GM12801 (cell line): ENCODE data around the gene FNBP1.

ENCODE experiments used
- CTCF ChIP-seq: IDR thresholded peaks from one replicate; pipeline ENCODE4 v1.5.1; 2011; ENCODE audit warnings: control low read depth; ENCODE audit not compliant: insufficient read length; ENCODE audit errors: extremely low read depth

FNBP1 gene

GRCh38 chr9:129884220-129885017 lies 158.6 kb downstream of the FNBP1 start:
- TF ChIP-seq CTCF: no peak

- TF ChIP-seq CTCF: no peak
Observed at GRCh38 chr9:129881547-129882324, 161.3 kb downstream of the FNBP1 start.

GRCh38 chr9:129880654-129881546 lies 162.1 kb downstream of the FNBP1 start:
- no peak for TF ChIP-seq CTCF

- no peak for TF ChIP-seq CTCF
Observed at GRCh38 chr9:129879991-129880653, 162.9 kb downstream of the FNBP1 start.

GRCh38 chr9:129879103-129879699 lies 163.8 kb downstream of the FNBP1 start:
- no peak for TF ChIP-seq CTCF

- no peak for TF ChIP-seq CTCF
Observed at GRCh38 chr9:129878291-129878690, 164.7 kb downstream of the FNBP1 start.
